ENCODE measurements around the gene PRKAG2.

GRCh38 chr7:151608031-151608551, 268.8 kb downstream of the PRKAG2 start:
- TF ChIP-seq CTCF (conservative IDR thresholded peaks at IDR 0.05; ENCODE audit: low read depth in 2 of 2) = peak in 1 of 2 experiments; percentile 25; a peak in 1 of 4 replicates
- no peak for TF ChIP-seq EZH2phosphoT487 (IDR thresholded peaks at IDR 0.05; ENCODE audit: unreplicated experiment)
- no peak for TF ChIP-seq POLR2AphosphoS5 (IDR thresholded peaks at IDR 0.05; ENCODE audit: low read depth)
- TF ChIP-seq ETS1 (IDR thresholded peaks at IDR 0.05) = no peak
- TF ChIP-seq EZH2 (IDR thresholded peaks at IDR 0.05; ENCODE audit: low read depth, unreplicated experiment) = no peak
- no peak for TF ChIP-seq REST (IDR thresholded peaks at IDR 0.05; ENCODE audit: unreplicated experiment)
- no peak for TF ChIP-seq ZNF331 (CRISPR knock-in tag; IDR thresholded peaks at IDR 0.05; ENCODE audit: low read depth)
- TF ChIP-seq NANOG (IDR thresholded peaks at IDR 0.05; ENCODE audit: borderline replicate concordance) = no peak
- TF ChIP-seq ZNF114 (CRISPR knock-in tag; IDR thresholded peaks at IDR 0.05) = no peak
- no peak for TF ChIP-seq CREB1 (CRISPR knock-in tag; IDR thresholded peaks at IDR 0.05; ENCODE audit: low read depth)
